Rectal smooth muscle tissue (tissue), 1 donor: ENCODE data around the gene PLEKHG5.

Experiments used
- H3K27ac ChIP-seq: one replicate; pipeline ENCODE4 v1.7.0; 2013; ENCODE audit warnings: low read depth, low read length, inconsistent platforms
- H3K27me3 ChIP-seq: one replicate; pipeline ENCODE4 v1.7.0; 2013; ENCODE audit warnings: low read length; ENCODE audit not compliant: control insufficient read depth, insufficient read depth
- H3K36me3 ChIP-seq: one replicate; pipeline ENCODE4 v1.7.0; 2013; ENCODE audit warnings: low read length; ENCODE audit not compliant: control insufficient read depth, insufficient read depth
- H3K4me1 ChIP-seq: one replicate; pipeline ENCODE4 v1.7.0; 2013; ENCODE audit warnings: low read length; ENCODE audit not compliant: control insufficient read depth, insufficient read depth
- H3K4me3 ChIP-seq: one replicate; pipeline ENCODE4 v1.7.0; 2013; ENCODE audit warnings: low read length
- H3K9ac ChIP-seq: one replicate; pipeline ENCODE4 v1.7.0; 2013; ENCODE audit warnings: low read length

PLEKHG5 gene

DNA sequence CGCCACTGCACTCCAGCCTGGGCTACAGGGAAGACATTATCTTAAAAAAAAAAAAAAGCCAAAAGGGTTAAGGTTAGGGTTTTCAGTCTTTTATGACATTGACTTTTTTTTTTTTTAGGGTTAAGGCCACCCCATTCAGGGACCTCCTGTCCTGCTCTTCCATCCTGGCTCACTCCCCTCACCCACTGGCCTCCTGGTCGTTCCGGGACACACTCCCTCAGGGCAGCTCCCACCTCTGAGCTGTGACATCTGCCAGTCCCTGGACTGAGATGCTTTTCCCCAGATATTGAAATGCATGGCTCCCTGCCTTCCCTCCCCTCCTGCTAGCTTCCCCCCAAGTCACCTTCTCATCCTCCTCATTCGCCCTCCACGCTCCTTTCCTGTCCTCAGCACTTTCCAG lies 9.6 kb downstream of the PLEKHG5 start:
- no peak overlapping the region for H3K4me3 ChIP-seq
- no peak overlapping the region for H3K27ac ChIP-seq
- no peaks in the 10 kb centered on the region for H3K36me3 ChIP-seq
- peaks cover 4% of the 10 kb centered on the region for H3K27me3 ChIP-seq
- no peak overlapping the region for H3K9ac ChIP-seq
- no peaks in the 10 kb centered on the region for H3K4me1 ChIP-seq

DNA sequence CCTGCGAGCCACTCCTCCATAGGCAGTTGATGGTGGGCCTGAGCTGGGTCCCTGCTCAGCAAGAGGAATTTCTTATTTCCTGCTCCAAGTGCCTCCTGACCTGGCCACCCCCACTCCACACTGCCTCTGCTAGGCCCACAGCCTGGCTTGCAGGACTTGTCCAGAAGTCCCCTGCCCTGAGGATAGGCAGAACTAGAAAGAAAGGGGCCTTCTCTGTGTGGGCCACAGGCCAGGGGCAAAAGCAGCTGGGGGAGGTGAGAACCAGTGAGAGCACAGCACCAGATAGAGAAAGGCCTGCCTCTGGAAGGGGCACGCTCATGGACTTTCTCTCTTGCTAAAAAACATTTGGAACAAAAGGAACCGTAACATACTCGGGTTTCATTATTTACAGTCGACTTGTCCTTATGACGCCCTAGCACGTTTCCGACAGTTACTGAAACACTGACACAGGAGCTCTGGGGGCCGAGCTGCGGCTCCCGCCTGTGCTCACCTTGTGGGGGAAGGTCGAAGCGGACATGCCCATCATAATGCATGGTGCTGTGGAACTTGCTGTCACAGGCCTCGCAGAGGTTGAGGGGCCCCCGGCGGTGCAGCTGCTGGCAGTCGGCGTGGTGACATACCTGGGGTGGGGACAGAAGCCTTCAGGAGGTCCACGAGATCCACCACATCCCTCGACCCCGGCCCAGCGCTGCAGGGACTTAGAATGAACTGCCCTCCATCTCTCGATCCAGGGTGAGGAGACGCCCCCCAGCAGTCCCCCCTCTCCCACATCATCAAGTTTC lies 14.2 kb downstream of the PLEKHG5 start:
- Histone ChIP-seq H3K4me1 (no peaks in the 10 kb centered on the region), H3K27ac (no peak overlapping the region)

DNA sequence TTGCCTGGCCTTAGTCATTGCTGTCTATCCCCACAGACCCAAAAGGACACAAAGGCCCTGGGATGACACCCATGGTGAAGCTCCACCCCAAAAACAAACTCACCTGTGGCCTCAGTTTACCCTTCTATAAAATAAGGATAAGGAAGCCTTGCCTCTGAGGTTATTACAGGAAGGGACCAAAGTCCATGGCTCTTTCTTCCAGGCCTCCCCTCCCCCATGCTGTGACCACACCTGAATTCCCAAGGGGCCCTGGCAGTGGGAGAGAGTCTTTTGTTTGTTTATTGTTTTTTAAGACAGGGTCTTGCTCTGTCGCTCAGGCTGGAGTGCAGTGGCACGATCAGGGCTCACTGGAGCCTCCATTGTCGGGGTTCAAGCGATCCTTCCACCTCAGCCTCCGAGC lies 15.0 kb downstream of the PLEKHG5 start:
- Histone ChIP-seq H3K9ac (no peak overlapping the region), H3K4me3 (no peak overlapping the region), H3K27ac (no peak overlapping the region), H3K27me3 (no peaks in the 10 kb centered on the region), H3K4me1 (no peaks in the 10 kb centered on the region), H3K36me3 (no peaks in the 10 kb centered on the region)

More for the DNA sequence above, 14.2 kb downstream of the PLEKHG5 start:
- no peak overlapping the region for H3K9ac ChIP-seq
- H3K4me3 ChIP-seq = no peak overlapping the region
- no peaks in the 10 kb centered on the region for H3K27me3 ChIP-seq
- H3K36me3 ChIP-seq = no peaks in the 10 kb centered on the region

DNA sequence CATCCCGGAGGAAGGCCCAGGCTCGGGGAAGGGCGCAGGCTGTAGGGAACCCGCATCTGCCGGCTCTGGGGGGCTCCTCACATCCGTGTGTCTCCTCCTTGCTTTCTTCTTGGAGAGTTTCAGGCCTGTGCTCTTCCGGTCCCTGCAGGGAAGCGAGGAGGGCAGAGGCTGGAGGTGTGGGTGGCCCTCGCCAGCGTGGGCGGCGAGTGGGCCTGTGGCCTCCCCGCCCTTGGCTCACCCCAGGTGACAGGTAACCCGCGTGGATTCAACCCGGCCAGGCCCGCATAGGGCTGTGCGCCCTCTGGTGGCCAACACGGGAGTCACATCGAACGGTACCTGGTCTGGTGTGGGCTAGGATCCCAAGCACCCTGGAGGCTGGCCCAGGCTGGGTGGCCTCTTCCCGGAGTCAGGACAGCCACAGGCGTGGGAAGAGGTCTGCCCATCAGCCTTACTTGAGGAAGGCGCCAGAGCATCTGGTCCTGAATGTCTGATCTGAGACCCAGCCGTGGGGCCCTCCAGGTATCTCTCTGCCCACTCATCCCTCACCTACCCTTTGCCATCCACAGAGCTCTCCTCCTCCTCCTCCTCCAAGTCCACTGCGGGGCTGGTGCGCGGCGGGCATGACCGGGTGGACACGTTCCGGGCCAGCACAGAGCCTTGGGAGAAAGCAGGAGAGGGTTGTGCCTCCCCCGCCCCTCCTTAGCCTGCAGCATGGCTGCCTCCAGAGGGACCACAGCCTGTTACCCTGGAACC lies 15.9 kb downstream of the PLEKHG5 start:
- Histone ChIP-seq H3K27me3 (no peaks in the 10 kb centered on the region), H3K4me1 (no peaks in the 10 kb centered on the region), H3K36me3 (no peaks in the 10 kb centered on the region), H3K27ac (no peak overlapping the region), H3K4me3 (no peak overlapping the region), H3K9ac (no peak overlapping the region)

DNA sequence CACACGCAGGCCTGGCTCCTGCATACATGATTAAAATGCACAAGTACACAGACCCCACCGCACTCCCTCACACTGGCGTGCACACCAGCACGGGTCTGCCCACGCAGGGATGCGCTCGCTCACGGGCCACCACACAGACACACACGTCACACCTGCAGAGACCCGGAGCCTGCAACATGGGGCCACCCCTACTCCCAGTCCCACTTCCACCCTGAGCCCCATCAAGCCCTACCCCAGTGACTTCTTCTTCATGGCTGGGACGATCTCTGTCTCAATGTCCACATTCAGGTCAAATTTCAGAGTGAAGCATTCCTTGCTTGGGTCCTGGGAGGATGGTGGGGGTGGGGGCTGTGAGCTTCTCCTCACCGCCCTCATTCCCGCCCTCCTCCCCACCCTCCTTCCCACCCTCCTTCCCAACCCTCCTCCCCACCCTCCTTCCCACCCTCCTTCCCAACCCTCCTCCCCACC lies 16.6 kb downstream of the PLEKHG5 start:
- Histone ChIP-seq H3K27ac (no peak overlapping the region), H3K27me3 (no peaks in the 10 kb centered on the region), H3K4me1 (no peaks in the 10 kb centered on the region), H3K4me3 (no peak overlapping the region), H3K36me3 (no peaks in the 10 kb centered on the region), H3K9ac (no peak overlapping the region)

DNA sequence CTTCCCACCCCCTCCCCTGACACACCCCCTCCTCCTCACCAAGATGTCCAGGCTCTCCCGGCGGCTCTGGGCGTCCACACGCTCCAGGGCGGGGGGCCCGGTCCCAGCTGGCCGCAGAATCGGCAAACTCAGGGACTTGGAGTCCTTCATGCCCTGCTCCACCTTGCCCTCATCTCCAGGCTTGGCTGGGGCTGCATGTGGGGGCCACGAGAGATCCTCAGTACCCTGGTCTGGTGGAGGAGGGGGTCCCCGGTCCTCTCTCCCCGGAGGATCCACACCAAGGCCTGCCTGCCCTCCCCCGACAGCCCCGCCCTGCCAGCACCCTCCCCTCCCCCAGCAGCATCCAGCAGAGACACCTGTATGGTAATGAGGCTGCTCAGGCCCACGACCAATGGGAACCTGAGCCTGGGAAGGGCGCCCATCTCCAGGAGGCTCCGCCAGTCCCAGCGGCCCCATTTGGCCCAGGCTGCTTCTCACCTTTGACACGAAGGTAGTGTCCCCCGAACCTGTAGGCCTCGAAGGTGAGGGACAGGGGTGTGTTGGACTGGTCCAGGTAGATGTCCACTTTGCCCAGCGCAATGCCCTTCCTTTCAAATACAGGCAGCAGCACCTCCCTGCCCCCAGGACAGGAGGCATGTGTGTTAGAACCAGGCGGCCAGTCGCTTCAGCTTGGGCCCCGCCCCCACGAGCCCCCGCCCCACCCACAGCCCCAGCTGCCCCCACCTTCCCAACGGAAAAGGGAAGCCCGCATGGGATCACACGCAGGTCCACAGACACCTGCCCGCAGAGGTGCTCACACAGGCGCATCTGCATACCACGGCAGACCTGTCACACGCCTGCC lies 17.3 kb downstream of the PLEKHG5 start:
- Histone ChIP-seq H3K27ac (no peak overlapping the region), H3K27me3 (no peaks in the 10 kb centered on the region), H3K4me1 (no peaks in the 10 kb centered on the region), H3K9ac (no peak overlapping the region), H3K36me3 (no peaks in the 10 kb centered on the region), H3K4me3 (no peak overlapping the region)

DNA sequence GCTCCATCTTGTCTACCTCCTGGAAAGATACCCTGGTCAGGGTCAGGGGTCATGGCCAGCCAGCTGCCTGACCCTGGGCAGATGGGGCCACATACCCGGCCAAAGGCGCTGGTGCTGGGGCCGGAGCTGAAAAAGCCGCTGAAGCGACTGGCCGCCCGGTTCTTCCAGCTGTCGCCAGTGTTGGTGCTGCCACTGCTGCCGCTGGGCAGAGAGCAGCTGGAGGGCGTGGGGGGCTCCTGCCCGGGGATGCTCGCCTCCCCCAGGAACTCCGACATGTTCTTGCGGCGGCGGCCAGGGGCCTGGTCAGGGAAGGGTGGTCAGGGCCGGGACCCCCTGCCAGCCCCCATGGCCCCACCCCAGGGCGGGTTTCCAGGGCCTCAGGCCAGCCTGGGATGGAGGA lies 18.3 kb downstream of the PLEKHG5 start:
- H3K4me3 ChIP-seq = no peak overlapping the region
- no peak overlapping the region for H3K27ac ChIP-seq
- H3K4me1 ChIP-seq = no peaks in the 10 kb centered on the region
- no peak overlapping the region for H3K9ac ChIP-seq
- no peaks in the 10 kb centered on the region for H3K27me3 ChIP-seq
- peaks cover 5% of the 10 kb centered on the region for H3K36me3 ChIP-seq

DNA sequence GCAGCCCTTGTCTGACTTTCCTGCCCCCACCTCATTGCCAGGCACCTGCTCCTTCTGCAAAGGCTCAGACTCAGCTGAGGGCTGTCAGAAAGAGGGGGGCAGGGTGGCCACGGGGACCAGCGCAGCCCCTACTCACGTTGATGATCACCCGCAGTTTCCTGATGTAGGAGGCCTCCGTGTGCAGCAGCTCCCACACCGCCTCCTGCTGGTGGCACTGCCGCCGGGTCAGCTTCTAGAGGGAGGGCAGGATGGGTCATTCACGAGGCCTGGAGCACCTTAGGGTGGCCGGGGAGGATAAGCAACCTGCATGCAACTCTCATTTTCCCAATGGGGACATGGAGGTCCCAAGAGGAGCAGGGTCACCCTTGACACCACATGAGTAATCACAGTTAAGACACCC lies 19.1 kb downstream of the PLEKHG5 start:
- peaks cover 5% of the 10 kb centered on the region for H3K36me3 ChIP-seq
- peak overlapping the region; percentile 37 for H3K4me3 ChIP-seq
- no peak overlapping the region for H3K27ac ChIP-seq
- no peak overlapping the region for H3K9ac ChIP-seq
- H3K4me1 ChIP-seq = no peaks in the 10 kb centered on the region
- H3K27me3 ChIP-seq = no peaks in the 10 kb centered on the region

DNA sequence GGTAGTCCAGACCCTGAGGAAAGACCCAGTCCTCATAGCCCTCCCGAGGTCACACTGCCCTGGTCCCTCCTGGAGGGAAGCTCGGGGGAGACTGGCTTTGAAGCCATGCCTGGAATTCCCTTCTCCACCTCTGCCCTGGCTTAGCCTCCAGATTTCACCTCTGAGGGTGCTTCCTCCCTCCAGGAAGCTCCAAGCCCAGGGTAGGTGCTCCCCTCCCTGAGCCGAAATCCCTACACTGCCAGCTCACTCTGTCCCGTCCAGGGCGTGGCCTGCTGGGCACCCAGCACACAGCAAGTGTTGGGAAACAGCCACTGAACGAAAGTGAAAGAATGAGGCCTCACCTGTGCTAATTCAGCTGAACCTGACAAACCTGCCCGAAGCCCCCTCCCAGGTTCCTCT lies 19.5 kb downstream of the PLEKHG5 start:
- Histone ChIP-seq H3K27me3 (no peaks in the 10 kb centered on the region), H3K4me3 (peak overlapping the region; percentile 17), H3K36me3 (peaks cover 5% of the 10 kb centered on the region), H3K4me1 (no peaks in the 10 kb centered on the region), H3K9ac (no peak overlapping the region), H3K27ac (peak overlapping the region; percentile 37)

DNA sequence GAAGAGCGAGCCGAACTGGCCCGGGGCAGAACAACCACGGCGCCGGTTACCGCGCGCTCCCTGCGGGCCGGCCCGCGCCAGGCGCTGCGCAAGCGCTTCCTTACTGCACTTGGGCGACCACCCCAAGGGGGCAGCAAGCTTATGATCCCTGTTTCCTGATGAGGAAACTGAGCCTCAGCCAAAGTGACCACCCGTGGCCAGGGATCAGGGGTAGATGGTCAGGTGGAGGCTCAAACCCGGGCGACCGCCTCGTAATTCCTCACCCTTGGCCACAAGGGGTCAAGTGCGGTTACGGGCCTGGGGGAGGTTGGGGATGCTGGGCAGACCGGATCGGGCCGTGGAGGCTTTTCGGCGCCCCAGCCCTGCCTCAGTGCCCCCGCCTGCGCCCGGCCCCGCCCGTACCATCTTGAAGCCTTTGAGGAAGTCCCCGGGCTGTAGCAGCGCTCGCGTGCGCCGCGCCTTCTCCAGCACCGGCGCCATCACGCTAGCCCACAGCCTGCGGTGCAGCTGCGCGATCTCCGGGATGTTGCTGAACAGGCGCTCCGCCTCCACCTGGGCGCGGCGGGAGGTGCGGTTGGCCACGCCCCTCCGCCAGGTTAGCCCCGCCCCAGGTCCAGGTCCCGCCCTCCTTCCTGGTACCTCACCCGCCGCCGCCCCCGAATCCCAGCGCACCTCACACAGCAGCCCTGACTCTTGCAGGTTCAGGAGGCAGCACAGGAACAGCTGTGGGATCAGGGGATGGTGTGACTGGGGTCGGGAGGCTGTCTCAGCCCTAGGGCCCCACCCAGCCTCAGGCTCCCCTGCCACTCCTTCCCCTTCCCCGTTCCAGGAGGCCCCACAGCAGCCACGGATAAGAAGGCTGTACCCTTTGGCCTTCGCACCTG lies 20.1 kb downstream of the PLEKHG5 start:
- H3K27ac ChIP-seq = peak overlapping the region; percentile 37
- H3K36me3 ChIP-seq = peaks cover 5% of the 10 kb centered on the region
- no peak overlapping the region for H3K9ac ChIP-seq
- peak overlapping the region; percentile 17 for H3K4me3 ChIP-seq
- H3K4me1 ChIP-seq = no peaks in the 10 kb centered on the region
- no peaks in the 10 kb centered on the region for H3K27me3 ChIP-seq

DNA sequence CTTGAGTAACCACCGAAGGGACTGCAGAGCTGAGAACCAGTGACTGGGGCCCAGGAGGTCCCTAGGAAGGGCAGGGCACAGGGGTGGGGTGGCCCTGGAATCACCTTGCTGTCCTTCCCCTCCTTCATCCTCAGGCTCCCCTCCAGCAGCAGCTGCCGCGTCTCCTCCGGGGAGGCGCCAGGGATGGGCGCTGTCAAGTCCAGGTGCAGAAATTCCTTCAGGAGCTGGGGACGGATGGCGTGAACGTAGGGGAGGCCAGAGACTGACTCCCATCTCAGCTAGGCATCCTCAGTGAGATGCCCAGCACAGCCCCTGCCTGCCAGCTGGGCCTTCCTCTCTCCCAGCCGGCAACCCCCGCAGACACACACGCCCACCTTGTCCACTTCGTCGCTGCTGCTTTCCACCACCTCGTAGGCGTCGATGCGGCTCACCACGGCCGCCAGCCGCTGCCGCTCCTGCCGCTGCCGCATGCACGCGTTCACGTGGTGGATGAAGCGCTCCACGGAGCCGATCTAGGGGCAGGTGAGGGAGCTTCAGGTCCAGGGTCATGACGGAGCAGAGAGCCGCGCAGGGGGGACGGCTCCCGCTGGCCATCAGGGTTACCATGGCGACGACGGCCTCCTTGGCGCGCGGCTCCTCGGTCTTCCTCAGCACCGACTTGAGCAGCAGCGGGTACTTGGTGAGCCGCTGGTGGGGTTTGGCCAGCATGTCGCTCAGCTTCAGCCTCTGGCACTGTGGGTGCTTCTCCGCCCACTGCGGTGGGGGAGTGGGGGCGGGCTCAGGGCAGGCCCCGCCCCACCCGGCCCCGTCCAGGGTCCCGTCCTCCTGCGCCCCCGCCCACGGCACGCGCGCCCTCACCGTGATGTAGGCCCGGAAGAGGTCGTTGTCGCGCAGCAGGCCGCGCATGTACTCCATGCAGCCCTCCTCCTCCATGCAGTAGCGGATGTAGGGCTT lies 21.1 kb downstream of the PLEKHG5 start:
- no peak overlapping the region for H3K4me3 ChIP-seq
- H3K36me3 ChIP-seq = peaks cover 5% of the 10 kb centered on the region

More for the DNA sequence above, 21.1 kb downstream of the PLEKHG5 start:
- no peaks in the 10 kb centered on the region for H3K27me3 ChIP-seq
- H3K4me1 ChIP-seq = no peaks in the 10 kb centered on the region
- H3K27ac ChIP-seq = no peak overlapping the region
- no peak overlapping the region for H3K9ac ChIP-seq
